ENCODE results near the gene SLC41A3. TPM values are rescaled to one million over a fixed set of nuclear protein-coding genes. Genes with fewer than 3 reads are reported as not detected.
"Not testable (repeated sequence)": the region's sequence is repeated elsewhere in the genome, so short reads cannot be mapped to it uniquely, and the experiment has no call there.

Gene SLC41A3
- total and polyA plus RNA-seq, 10 of the 15 experiments (the other 5 are each of a cell fraction or from before 2014, with no cell fraction given) = 8.3 to 29.5 (median 16.7) TPM

DNA sequence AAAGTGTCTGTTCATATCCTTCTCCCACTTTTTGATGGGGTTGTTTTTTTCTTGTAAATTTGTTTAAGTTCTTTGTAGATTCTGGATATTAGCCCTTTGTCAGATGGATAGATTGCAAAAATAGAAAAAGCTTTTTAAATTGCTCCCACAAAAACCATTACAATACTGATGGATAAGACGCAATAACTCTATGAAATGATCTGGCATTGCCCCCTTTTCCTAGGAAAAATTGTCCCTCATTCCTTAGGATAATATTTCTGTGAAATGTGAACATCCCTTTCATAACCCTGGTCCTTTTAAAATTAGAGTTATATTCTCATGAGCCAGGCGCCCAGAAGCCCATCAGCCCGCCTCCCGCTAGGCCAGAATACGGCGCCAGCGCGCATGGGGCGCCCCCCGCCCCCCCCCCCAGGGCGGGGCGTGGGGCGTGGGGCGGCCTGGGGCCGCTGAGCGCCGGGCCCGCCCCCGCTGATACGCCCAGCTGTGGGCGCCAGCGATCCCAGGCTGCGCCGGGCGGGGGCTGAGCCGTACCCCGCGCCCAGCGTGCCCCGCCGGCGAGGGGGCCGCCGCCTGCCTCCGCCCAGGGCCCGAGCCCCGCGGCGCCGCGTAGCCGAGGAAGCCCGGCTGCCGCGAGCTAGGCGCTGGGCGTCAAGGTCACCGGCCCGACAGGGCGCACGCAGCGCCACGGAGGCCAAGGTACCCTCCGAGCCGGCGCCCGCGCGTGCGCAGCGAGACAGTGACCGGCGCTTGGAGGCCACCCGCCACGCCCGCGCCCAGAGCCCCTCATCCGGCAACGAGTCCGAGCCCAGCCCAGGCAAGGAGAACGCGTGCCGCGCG lies 126.0 kb downstream of the SLC41A3 start (continued):
- TF ChIP-seq, protein P1, sequence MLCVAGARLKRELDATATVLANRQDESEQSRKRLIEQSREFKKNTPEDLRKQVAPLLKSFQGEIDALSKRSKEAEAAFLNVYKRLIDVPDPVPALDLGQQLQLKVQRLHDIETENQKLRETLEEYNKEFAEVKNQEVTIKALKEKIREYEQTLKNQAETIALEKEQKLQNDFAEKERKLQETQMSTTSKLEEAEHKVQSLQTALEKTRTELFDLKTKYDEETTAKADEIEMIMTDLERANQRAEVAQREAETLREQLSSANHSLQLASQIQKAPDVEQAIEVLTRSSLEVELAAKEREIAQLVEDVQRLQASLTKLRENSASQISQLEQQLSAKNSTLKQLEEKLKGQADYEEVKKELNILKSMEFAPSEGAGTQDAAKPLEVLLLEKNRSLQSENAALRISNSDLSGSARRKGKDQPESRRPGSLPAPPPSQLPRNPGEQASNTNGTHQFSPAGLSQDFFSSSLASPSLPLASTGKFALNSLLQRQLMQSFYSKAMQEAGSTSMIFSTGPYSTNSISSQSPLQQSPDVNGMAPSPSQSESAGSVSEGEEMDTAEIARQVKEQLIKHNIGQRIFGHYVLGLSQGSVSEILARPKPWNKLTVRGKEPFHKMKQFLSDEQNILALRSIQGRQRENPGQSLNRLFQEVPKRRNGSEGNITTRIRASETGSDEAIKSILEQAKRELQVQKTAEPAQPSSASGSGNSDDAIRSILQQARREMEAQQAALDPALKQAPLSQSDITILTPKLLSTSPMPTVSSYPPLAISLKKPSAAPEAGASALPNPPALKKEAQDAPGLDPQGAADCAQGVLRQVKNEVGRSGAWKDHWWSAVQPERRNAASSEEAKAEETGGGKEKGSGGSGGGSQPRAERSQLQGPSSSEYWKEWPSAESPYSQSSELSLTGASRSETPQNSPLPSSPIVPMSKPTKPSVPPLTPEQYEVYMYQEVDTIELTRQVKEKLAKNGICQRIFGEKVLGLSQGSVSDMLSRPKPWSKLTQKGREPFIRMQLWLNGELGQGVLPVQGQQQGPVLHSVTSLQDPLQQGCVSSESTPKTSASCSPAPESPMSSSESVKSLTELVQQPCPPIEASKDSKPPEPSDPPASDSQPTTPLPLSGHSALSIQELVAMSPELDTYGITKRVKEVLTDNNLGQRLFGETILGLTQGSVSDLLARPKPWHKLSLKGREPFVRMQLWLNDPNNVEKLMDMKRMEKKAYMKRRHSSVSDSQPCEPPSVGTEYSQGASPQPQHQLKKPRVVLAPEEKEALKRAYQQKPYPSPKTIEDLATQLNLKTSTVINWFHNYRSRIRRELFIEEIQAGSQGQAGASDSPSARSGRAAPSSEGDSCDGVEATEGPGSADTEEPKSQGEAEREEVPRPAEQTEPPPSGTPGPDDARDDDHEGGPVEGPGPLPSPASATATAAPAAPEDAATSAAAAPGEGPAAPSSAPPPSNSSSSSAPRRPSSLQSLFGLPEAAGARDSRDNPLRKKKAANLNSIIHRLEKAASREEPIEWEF (IDR thresholded peaks at IDR 0.05; ENCODE audit: insufficient replicate concordance, low read depth, low read length) = no peak
- TF ChIP-seq ZNF622 (IDR thresholded peaks at IDR 0.05) = no peak
- TF ChIP-seq CREB1 (IDR thresholded peaks at IDR 0.05; ENCODE audit: low read depth) = no peak
- TF ChIP-seq BRCA1 (IDR thresholded peaks at IDR 0.05; ENCODE audit: low read depth, low read length) = no peak
- TF ChIP-seq YBX1 (IDR thresholded peaks at IDR 0.05) = no peak
- no peak for TF ChIP-seq POLR2AphosphoS2 (IDR thresholded peaks at IDR 0.05; ENCODE audit: low read depth, low read length)
- no peak for TF ChIP-seq HDGF (IDR thresholded peaks at IDR 0.05)
- TF ChIP-seq FOXK2 (IDR thresholded peaks at IDR 0.05) = no peak
- no peak for TF ChIP-seq ZNF274 (IDR thresholded peaks at IDR 0.05; ENCODE audit: insufficient read depth, insufficient read length)
- TF ChIP-seq, protein P2, sequence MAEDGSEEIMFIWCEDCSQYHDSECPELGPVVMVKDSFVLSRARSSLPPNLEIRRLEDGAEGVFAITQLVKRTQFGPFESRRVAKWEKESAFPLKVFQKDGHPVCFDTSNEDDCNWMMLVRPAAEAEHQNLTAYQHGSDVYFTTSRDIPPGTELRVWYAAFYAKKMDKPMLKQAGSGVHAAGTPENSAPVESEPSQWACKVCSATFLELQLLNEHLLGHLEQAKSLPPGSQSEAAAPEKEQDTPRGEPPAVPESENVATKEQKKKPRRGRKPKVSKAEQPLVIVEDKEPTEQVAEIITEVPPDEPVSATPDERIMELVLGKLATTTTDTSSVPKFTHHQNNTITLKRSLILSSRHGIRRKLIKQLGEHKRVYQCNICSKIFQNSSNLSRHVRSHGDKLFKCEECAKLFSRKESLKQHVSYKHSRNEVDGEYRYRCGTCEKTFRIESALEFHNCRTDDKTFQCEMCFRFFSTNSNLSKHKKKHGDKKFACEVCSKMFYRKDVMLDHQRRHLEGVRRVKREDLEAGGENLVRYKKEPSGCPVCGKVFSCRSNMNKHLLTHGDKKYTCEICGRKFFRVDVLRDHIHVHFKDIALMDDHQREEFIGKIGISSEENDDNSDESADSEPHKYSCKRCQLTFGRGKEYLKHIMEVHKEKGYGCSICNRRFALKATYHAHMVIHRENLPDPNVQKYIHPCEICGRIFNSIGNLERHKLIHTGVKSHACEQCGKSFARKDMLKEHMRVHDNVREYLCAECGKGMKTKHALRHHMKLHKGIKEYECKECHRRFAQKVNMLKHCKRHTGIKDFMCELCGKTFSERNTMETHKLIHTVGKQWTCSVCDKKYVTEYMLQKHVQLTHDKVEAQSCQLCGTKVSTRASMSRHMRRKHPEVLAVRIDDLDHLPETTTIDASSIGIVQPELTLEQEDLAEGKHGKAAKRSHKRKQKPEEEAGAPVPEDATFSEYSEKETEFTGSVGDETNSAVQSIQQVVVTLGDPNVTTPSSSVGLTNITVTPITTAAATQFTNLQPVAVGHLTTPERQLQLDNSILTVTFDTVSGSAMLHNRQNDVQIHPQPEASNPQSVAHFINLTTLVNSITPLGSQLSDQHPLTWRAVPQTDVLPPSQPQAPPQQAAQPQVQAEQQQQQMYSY (CRISPR knock-in tag; IDR thresholded peaks at IDR 0.05) = no peak
- no peak for TF ChIP-seq MYB (IDR thresholded peaks at IDR 0.05; ENCODE audit: borderline replicate concordance, low read depth, low read length)

DNA sequence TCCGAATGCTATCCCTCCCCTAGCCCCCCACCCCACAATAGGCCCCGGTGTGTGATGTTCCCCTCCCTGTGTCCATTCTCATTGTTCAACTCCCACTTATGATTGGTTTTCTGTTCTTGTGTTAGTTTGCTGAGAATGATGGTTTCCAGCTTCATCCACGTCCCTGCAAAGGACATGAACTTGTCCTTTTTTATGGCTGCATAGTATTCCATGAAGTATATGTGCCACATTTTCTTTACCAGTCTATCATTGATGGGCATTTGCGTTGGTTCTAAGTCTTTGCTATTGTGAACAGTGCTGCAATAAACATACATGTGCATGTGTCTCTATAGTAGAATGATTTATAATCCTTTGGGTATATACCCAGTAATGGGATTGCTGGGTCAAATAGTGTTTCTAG lies 126.9 kb downstream of the SLC41A3 start:
- in situ Hi-C loops (cut with MboI); BruUV-seq (replicated peaks); H3K4me3 ChIP-seq; H3K4me2 ChIP-seq (ENCODE audit: control insufficient read depth, insufficient read depth); RAD21 ChIA-PET (ENCODE audit: unreplicated experiment); H3K9me3 ChIP-seq (replicated peaks; ENCODE audit: control insufficient read depth, insufficient read depth, low read length); H2AFZ ChIP-seq (ENCODE audit: control insufficient read depth, low read depth, low read length); DNase-seq (ENCODE audit: low read depth, low spot score); H3K9ac ChIP-seq (ENCODE audit: control insufficient read depth, insufficient read depth, low read length); FAIRE-seq; POLR2A ChIA-PET; H3K4me1 ChIP-seq (ENCODE audit: control insufficient read depth, insufficient read depth, low read length); CTCF ChIA-PET; intact Hi-C loops (cut with micrococcal nuclease; ENCODE audit: unreplicated experiment); H3K27ac ChIP-seq (ENCODE audit: control insufficient read depth, insufficient read depth); H3K36me3 ChIP-seq (ENCODE audit: control insufficient read depth in 2 of 2, insufficient read depth in 2 of 2, low read length in 1 of 2); H3K27me3 ChIP-seq (replicated peaks in 1 of 2; ENCODE audit: control insufficient read depth in 2 of 2, insufficient read depth in 2 of 2, low read length in 1 of 2); SMC1A ChIA-PET (ENCODE audit: uncharacterized antibody, unreplicated experiment); H4K20me1 ChIP-seq (ENCODE audit: control insufficient read depth, insufficient read depth); H3K79me2 ChIP-seq (ENCODE audit: control insufficient read depth, insufficient read depth, low read length); ATAC-seq: not testable (repeated sequence)
- 34% methylated on average over 4 of the region's 4 CpGs for WGBS (ENCODE audit: insufficient coverage, insufficient replicate concordance, low lambda C conversion rate, missing lambda C conversion rate)
